ENCODE measurements around the gene NOP9. TPM values are rescaled to one million over a fixed set of nuclear protein-coding genes. Genes with fewer than 3 reads are reported as not detected.

The NOP9 gene

GRCh38 chr14:24355009-24355408 lies 55.4 kb downstream of the NOP9 start:
- no peak for DNase-seq
- no CpG with 5 or more reads among the region's 7 CpGs for WGBS (ENCODE audit: extremely low coverage, insufficient coverage, low lambda C conversion rate)
- H3K27me3 ChIP-seq (ENCODE audit: insufficient read depth, low read length, poor library complexity) = no peaks in the 10 kb centered on the region

GRCh38 chr14:24356208-24356607 lies 56.6 kb downstream of the NOP9 start:
- Histone ChIP-seq H3K4me1 (ENCODE audit: control insufficient read depth, low read depth, low read length) (no peaks in the 10 kb centered on the region), H3K27ac (ENCODE audit: low read depth, low read length) (no peak overlapping the region), H3K18ac (ENCODE audit: low read length) (no peak overlapping the region), H3K4me2 (ENCODE audit: low read length) (no peak overlapping the region), H3K79me1 (ENCODE audit: low read length) (no peaks in the 10 kb centered on the region), H4K5ac (ENCODE audit: low read length) (no peak overlapping the region), H3K36me3 (ENCODE audit: control insufficient read depth, insufficient read depth, low read length) (no peaks in the 10 kb centered on the region), H2BK120ac (ENCODE audit: low read depth, low read length) (no peak overlapping the region), H2BK15ac (replicated peaks; ENCODE audit: low read depth) (no peak overlapping the region), H3K27me3 (ENCODE audit: insufficient read depth, low read length, poor library complexity) (no peaks in the 10 kb centered on the region), H2AK5ac (ENCODE audit: low read length) (no peak overlapping the region), H3K56ac (ENCODE audit: low read length) (no peak overlapping the region), H3K4me3 (ENCODE audit: low read length) (no peak overlapping the region), H2BK5ac (ENCODE audit: low read length) (no peak overlapping the region), H4K8ac (ENCODE audit: low read depth, low read length) (no peak overlapping the region), H3K4ac (ENCODE audit: low read depth, low read length) (no peak overlapping the region), H3K9ac (ENCODE audit: low read length) (no peak overlapping the region), H3K79me2 (ENCODE audit: control insufficient read depth, insufficient read depth, low read length) (no peaks in the 10 kb centered on the region), H3K23ac (ENCODE audit: low read length) (no peak overlapping the region)
- no peak for DNase-seq
- WGBS (ENCODE audit: extremely low coverage, insufficient coverage, low lambda C conversion rate) = no CpG with 5 or more reads among the region's 4 CpGs

More at GRCh38 chr14:24355009-24355408, 55.4 kb downstream of the NOP9 start:
- Histone ChIP-seq H2AK5ac (ENCODE audit: low read length) (no peak overlapping the region), H3K27ac (ENCODE audit: low read depth, low read length) (no peak overlapping the region), H2BK120ac (ENCODE audit: low read depth, low read length) (no peak overlapping the region), H3K36me3 (ENCODE audit: control insufficient read depth, insufficient read depth, low read length) (no peaks in the 10 kb centered on the region), H3K4me3 (ENCODE audit: low read length) (no peak overlapping the region), H2BK5ac (ENCODE audit: low read length) (no peak overlapping the region), H3K4ac (ENCODE audit: low read depth, low read length) (no peak overlapping the region), H4K5ac (ENCODE audit: low read length) (no peak overlapping the region), H2BK15ac (replicated peaks; ENCODE audit: low read depth) (no peak overlapping the region), H4K8ac (ENCODE audit: low read depth, low read length) (no peak overlapping the region), H3K18ac (ENCODE audit: low read length) (no peak overlapping the region), H3K4me2 (ENCODE audit: low read length) (no peak overlapping the region), H3K4me1 (ENCODE audit: control insufficient read depth, low read depth, low read length) (no peaks in the 10 kb centered on the region), H3K23ac (ENCODE audit: low read length) (no peak overlapping the region), H3K79me1 (ENCODE audit: low read length) (no peaks in the 10 kb centered on the region), H3K79me2 (ENCODE audit: control insufficient read depth, insufficient read depth, low read length) (no peaks in the 10 kb centered on the region), H3K9ac (ENCODE audit: low read length) (no peak overlapping the region), H3K56ac (ENCODE audit: low read length) (no peak overlapping the region)

Small RNAs within 50 kb of the gene (small RNA-seq; reads per million reads assigned to genes)
- gene RF00026 (ENCODE audit: insufficient read depth) = not detected
